HEK293 (cell line): Measurements from ENCODE around the gene INCA1.

ENCODE experiments used
- HOXA7 ChIP-seq: sonication (generic); formaldehyde crosslinking; IDR thresholded peaks from 2 replicates; pipeline ENCODE4 v1.8.1; 2022; ENCODE audit warnings: missing genetic modification reagents, borderline replicate concordance
- HOXC10 ChIP-seq: sonication (generic); formaldehyde crosslinking; IDR thresholded peaks from 2 replicates; pipeline ENCODE4 v1.8.1; 2023; ENCODE audit warnings: mild to moderate bottlenecking, missing genetic modification reagents
- MYNN ChIP-seq: fragments of 450-650 bp; formaldehyde crosslinking; IDR thresholded peaks from 2 replicates; pipeline ENCODE4 v1.5.1; 2016; ENCODE audit warnings: missing biosample characterization, missing genetic modification characterization, borderline replicate concordance
- MZF1 ChIP-seq: fragments of 450-650 bp; formaldehyde crosslinking; IDR thresholded peaks from 2 replicates; pipeline ENCODE4 v1.5.1; 2017; ENCODE audit warnings: missing biosample characterization, missing genetic modification characterization, borderline replicate concordance
- OSR2 ChIP-seq: fragments of 450-650 bp; formaldehyde crosslinking; IDR thresholded peaks from 2 replicates; pipeline ENCODE4 v1.5.1; 2016; ENCODE audit warnings: missing biosample characterization, missing genetic modification characterization
- RBAK ChIP-seq: fragments of 450-650 bp; formaldehyde crosslinking; IDR thresholded peaks from 2 replicates; pipeline ENCODE4 v1.5.1; 2016; ENCODE audit warnings: missing biosample characterization, missing genetic modification characterization
- SCRT1 ChIP-seq: fragments of 450-650 bp; formaldehyde crosslinking; IDR thresholded peaks from 2 replicates; pipeline ENCODE4 v1.5.1; 2016; ENCODE audit warnings: missing biosample characterization, missing genetic modification characterization, borderline replicate concordance
- YY1 ChIP-seq: fragments of 450-650 bp; formaldehyde crosslinking; IDR thresholded peaks from 2 replicates; pipeline ENCODE4 v1.5.1; 2018; ENCODE audit warnings: missing biosample characterization, missing genetic modification characterization
- ZBTB1 ChIP-seq: fragments of 450-650 bp; formaldehyde crosslinking; IDR thresholded peaks from 2 replicates; pipeline ENCODE4 v1.5.1; 2016; ENCODE audit warnings: missing biosample characterization, missing genetic modification characterization
- ZBTB20 ChIP-seq: fragments of 450-650 bp; formaldehyde crosslinking; IDR thresholded peaks from 2 replicates; pipeline ENCODE4 v1.5.1; 2016; ENCODE audit warnings: missing biosample characterization, missing genetic modification characterization
- ZBTB26 ChIP-seq: fragments of 450-650 bp; formaldehyde crosslinking; optimal IDR thresholded peaks from 2 replicates; pipeline ENCODE3; 2016; ENCODE audit warnings: missing biosample characterization, mild to moderate bottlenecking, missing genetic modification characterization
- ZBTB48 ChIP-seq: fragments of 450-650 bp; formaldehyde crosslinking; IDR thresholded peaks from 2 replicates; pipeline ENCODE4 v1.5.1; 2016; ENCODE audit warnings: missing biosample characterization, missing genetic modification characterization
- ZBTB8A ChIP-seq: fragments of 450-650 bp; formaldehyde crosslinking; IDR thresholded peaks from 2 replicates; pipeline ENCODE4 v1.5.1; 2016; ENCODE audit warnings: missing biosample characterization, missing genetic modification characterization
- ZNF112 ChIP-seq: fragments of 450-650 bp; formaldehyde crosslinking; IDR thresholded peaks from 2 replicates; pipeline ENCODE4 v1.5.0; 2017; ENCODE audit warnings: missing biosample characterization, missing genetic modification characterization
- ZNF121 ChIP-seq: fragments of 450-650 bp; formaldehyde crosslinking; IDR thresholded peaks from 2 replicates; pipeline ENCODE4 v1.5.1; 2016; ENCODE audit warnings: missing biosample characterization, missing genetic modification characterization
- ZNF132 ChIP-seq: fragments of 450-650 bp; formaldehyde crosslinking; IDR thresholded peaks from 2 replicates; pipeline ENCODE4 v1.5.1; 2017; ENCODE audit warnings: missing biosample characterization, missing genetic modification characterization, borderline replicate concordance
- ZNF133 ChIP-seq: fragments of 450-650 bp; formaldehyde crosslinking; IDR thresholded peaks from 2 replicates; pipeline ENCODE4 v1.5.1; 2016; ENCODE audit warnings: missing biosample characterization, missing genetic modification characterization
- ZNF146 ChIP-seq: fragments of 450-650 bp; formaldehyde crosslinking; IDR thresholded peaks from 2 replicates; pipeline ENCODE4 v1.5.1; 2016; ENCODE audit warnings: missing biosample characterization, missing genetic modification characterization
- ZNF175 ChIP-seq: fragments of 450-650 bp; formaldehyde crosslinking; IDR thresholded peaks from 2 replicates; pipeline ENCODE4 v1.5.1; 2016; ENCODE audit warnings: missing biosample characterization, missing genetic modification characterization
- ZNF223 ChIP-seq: fragments of 450-650 bp; formaldehyde crosslinking; IDR thresholded peaks from 2 replicates; pipeline ENCODE4 v1.5.1; 2016; ENCODE audit warnings: missing biosample characterization, missing genetic modification characterization
- ZNF248 ChIP-seq: fragments of 450-650 bp; formaldehyde crosslinking; IDR thresholded peaks from 2 replicates; pipeline ENCODE4 v1.5.1; 2017; ENCODE audit warnings: missing biosample characterization, missing genetic modification characterization
- ZNF274 ChIP-seq, 2 experiments: fragments of 200-500 bp in 1 of 2; fragments of 450-650 bp in 1 of 2; sonication (Bioruptor generic) in 1 of 2; formaldehyde crosslinking in 1 of 2; IDR thresholded peaks; 2 replicates each; pipeline versions ENCODE4 v1.5.1 to v1.6.1; 2014 to 2016; ENCODE audit warnings: borderline replicate concordance in 1 of 2, inconsistent platforms in 1 of 2, low read length in 1 of 2, missing biosample characterization in 1 of 2, missing genetic modification characterization in 1 of 2
- ZNF292 ChIP-seq: fragments of 450-650 bp; formaldehyde crosslinking; IDR thresholded peaks from 2 replicates; pipeline ENCODE4 v1.5.1; 2016; ENCODE audit warnings: low read depth, missing biosample characterization, missing genetic modification characterization, borderline replicate concordance
- ZNF449 ChIP-seq: fragments of 450-650 bp; formaldehyde crosslinking; IDR thresholded peaks from 2 replicates; pipeline ENCODE4 v1.5.1; 2017; ENCODE audit warnings: missing biosample characterization, mild to moderate bottlenecking, missing genetic modification characterization, moderate library complexity
- ZNF510 ChIP-seq: fragments of 450-650 bp; formaldehyde crosslinking; IDR thresholded peaks from 2 replicates; pipeline ENCODE4 v1.5.1; 2018; ENCODE audit warnings: mild to moderate bottlenecking, missing genetic modification characterization, missing biosample characterization; ENCODE audit not compliant: insufficient replicate concordance
- ZNF548 ChIP-seq: fragments of 450-650 bp; formaldehyde crosslinking; IDR thresholded peaks from 2 replicates; pipeline ENCODE4 v1.5.1; 2016; ENCODE audit warnings: missing biosample characterization, missing genetic modification characterization
- ZNF610 ChIP-seq: fragments of 450-650 bp; formaldehyde crosslinking; IDR thresholded peaks from 2 replicates; pipeline ENCODE4 v1.5.1; 2016; ENCODE audit warnings: missing biosample characterization, missing genetic modification characterization, borderline replicate concordance
- ZNF645 ChIP-seq: fragments of 450-650 bp; formaldehyde crosslinking; IDR thresholded peaks from 2 replicates; pipeline ENCODE4; 2016; ENCODE audit warnings: missing biosample characterization, missing genetic modification characterization
- ZNF692 ChIP-seq: fragments of 450-650 bp; formaldehyde crosslinking; IDR thresholded peaks from 2 replicates; pipeline ENCODE4 v1.5.1; 2016; ENCODE audit warnings: missing biosample characterization, missing genetic modification characterization
- ZNF791 ChIP-seq: fragments of 450-650 bp; formaldehyde crosslinking; IDR thresholded peaks from 2 replicates; pipeline ENCODE4 v1.5.1; 2016; ENCODE audit warnings: missing biosample characterization, missing genetic modification characterization
- ZSCAN18 ChIP-seq: fragments of 450-650 bp; formaldehyde crosslinking; IDR thresholded peaks from 2 replicates; pipeline ENCODE4 v1.5.1; 2016; ENCODE audit warnings: missing biosample characterization, missing genetic modification characterization
- ZSCAN5A ChIP-seq: fragments of 450-650 bp; formaldehyde crosslinking; IDR thresholded peaks from 2 replicates; pipeline ENCODE4 v1.5.1; 2016; ENCODE audit warnings: missing biosample characterization, missing genetic modification characterization

The INCA1 gene

GRCh38 chr17:4986951-4987766 is 10.2 kb downstream of the INCA1 start, which contains the start of gene CAMTA2 (continued):
- TF ChIP-seq ZNF146 (tag by site-specific recombination) (peak; percentile 17; the same call in 1 of the 2 replicates), SCRT1 (tag by site-specific recombination) (no peak), ZNF133 (tag by site-specific recombination) (no peak), ZBTB8A (tag by site-specific recombination) (peak; percentile 89), ZNF610 (tag by site-specific recombination) (peak; percentile 77; the same call in 1 of the 2 replicates), ZNF223 (no peak), ZBTB1 (tag by site-specific recombination) (peak; percentile 82; the same call in 1 of the 2 replicates), ZNF510 (tag by site-specific recombination) (no peak), ZNF548 (tag by site-specific recombination) (no peak), HOXC10 (CRISPR knock-in tag) (no peak), MYNN (tag by site-specific recombination) (no peak), ZNF791 (tag by site-specific recombination) (no peak), YY1 (tag by site-specific recombination) (peak; percentile 88), ZNF248 (no peak), ZBTB26 (tag by site-specific recombination) (peak; percentile 96), ZSCAN18 (tag by site-specific recombination) (0 out of 2 replicates have a peak, but pooled peaks have one; percentile 60), ZBTB20 (tag by site-specific recombination) (peak; percentile 91), ZNF175 (tag by site-specific recombination) (no peak), ZNF112 (tag by site-specific recombination) (no peak), ZSCAN5A (tag by site-specific recombination) (peak; percentile 95; the same call in 1 of the 2 replicates), ZBTB48 (tag by site-specific recombination) (peak; percentile 99), OSR2 (tag by site-specific recombination) (peak; percentile 61), ZNF645 (tag by site-specific recombination) (no peak), RBAK (tag by site-specific recombination) (no peak), ZNF292 (tag by site-specific recombination) (no peak), ZNF692 (tag by site-specific recombination) (peak; percentile 94), ZNF274 (IDR thresholded peaks at IDR 0.05; ENCODE audit: low read length) (no peak), ZNF274 (tag by site-specific recombination; IDR thresholded peaks at IDR 0.05; ENCODE audit: borderline replicate concordance) (no peak), ZNF121 (no peak; the same call in 1 of the 2 replicates), ZNF449 (tag by site-specific recombination) (no peak), HOXA7 (CRISPR knock-in tag) (no peak), MZF1 (peak; percentile 32; the same call in 1 of the 2 replicates), ZNF132 (tag by site-specific recombination) (no peak)
